ENCODE data around the gene LBX2.

DNA sequence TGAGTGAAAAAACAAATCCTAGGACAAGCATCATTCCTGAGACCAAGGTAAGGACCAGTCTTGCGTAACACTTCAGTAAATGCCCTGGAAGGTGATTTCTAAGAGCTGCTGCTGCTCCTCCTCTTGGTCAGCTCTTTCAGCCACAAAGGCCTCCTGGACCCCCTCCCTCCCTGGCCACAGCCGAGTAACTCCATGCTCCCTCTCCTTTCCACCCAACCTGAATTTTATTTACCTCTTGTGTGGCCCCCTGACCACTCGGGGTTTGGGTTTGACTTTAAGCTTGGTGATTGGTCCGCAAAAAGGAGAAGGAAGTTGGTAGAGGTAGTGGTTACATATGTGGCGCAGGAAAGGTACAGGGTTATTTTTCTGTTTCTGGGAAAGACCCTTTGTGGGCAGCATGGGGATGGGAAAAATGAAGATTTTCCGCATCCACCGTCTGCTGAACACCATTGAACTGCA, 39.5 kb upstream of the LBX2 start:
- TF ChIP-seq CTCF (IDR thresholded peaks at IDR 0.05; ENCODE audit: low read depth, low read length) (no peak), POLR2A (IDR thresholded peaks at IDR 0.05; ENCODE audit: extremely low read depth, insufficient read length) (no peak)
